Prostate gland (tissue), 2 donors: ENCODE results near the gene UBE4B.

Experiments used
- CTCF ChIP-seq, 4 experiments: fragments of 200-600 bp in 2 of 4; fragments of 450-650 bp in 2 of 4; sonication (generic) in 2 of 4; IDR thresholded peaks; 1 replicate in 3 of 4; 2 replicates in 1 of 4; pipeline ENCODE4 v1.5.1; 2016 to 2019; ENCODE audit warnings: antibody characterized with exemption in 4 of 4, mild to moderate bottlenecking in 2 of 4, moderate library complexity in 2 of 4
- POLR2A ChIP-seq: fragments of 450-650 bp; IDR thresholded peaks from one replicate; pipeline ENCODE4 v1.6.1; 2016; ENCODE audit warnings: antibody characterized with exemption, mild to moderate bottlenecking

- TF ChIP-seq CTCF (IDR thresholded peaks at IDR 0.05) (no peak), POLR2A (no peak)
Observed at GRCh38 chr1:10228528-10228927, 195.8 kb downstream of the UBE4B start.
